LNCAP (cell line): ENCODE measurements around the gene LGALSL.

ENCODE experiments used
- TF ChIP-seq, protein P1 (sequence below): fragments of 450-650 bp; IDR thresholded peaks from 2 replicates; pipeline ENCODE4 v1.5.1; 2017; ENCODE audit warnings: mild to moderate bottlenecking

Gene LGALSL

DNA sequence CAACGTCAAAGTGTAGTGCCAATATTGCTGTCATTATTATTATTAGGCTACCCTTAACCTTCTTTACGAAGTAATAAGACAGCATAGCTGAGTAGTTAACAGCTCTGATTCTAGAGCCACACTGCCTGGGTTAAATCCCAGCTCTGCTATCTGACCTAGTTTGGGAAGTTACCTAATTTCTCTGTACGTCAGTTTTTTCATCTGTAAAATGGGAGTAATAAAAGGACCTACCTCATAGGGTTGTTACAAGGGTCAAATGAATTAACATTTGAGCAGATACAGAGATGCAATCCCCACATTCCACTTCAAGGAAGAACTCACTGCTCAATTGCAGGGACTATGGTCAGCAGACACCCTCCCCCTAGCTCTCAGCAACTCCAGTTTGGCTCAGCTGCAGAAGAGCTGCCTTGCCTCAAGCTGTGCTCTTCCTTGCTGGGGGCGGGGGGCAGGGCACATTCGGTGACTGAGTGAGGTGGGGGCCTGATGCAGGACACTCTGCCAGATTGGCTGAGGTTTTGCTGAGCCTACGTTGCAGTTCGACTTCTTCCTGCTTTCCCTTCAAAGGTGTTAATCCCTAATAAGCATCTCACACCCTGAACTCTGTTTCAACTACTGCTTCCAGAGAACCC, 11.0 kb upstream of the LGALSL start:
- TF ChIP-seq, protein P1, sequence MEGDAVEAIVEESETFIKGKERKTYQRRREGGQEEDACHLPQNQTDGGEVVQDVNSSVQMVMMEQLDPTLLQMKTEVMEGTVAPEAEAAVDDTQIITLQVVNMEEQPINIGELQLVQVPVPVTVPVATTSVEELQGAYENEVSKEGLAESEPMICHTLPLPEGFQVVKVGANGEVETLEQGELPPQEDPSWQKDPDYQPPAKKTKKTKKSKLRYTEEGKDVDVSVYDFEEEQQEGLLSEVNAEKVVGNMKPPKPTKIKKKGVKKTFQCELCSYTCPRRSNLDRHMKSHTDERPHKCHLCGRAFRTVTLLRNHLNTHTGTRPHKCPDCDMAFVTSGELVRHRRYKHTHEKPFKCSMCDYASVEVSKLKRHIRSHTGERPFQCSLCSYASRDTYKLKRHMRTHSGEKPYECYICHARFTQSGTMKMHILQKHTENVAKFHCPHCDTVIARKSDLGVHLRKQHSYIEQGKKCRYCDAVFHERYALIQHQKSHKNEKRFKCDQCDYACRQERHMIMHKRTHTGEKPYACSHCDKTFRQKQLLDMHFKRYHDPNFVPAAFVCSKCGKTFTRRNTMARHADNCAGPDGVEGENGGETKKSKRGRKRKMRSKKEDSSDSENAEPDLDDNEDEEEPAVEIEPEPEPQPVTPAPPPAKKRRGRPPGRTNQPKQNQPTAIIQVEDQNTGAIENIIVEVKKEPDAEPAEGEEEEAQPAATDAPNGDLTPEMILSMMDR: no peak

DNA sequence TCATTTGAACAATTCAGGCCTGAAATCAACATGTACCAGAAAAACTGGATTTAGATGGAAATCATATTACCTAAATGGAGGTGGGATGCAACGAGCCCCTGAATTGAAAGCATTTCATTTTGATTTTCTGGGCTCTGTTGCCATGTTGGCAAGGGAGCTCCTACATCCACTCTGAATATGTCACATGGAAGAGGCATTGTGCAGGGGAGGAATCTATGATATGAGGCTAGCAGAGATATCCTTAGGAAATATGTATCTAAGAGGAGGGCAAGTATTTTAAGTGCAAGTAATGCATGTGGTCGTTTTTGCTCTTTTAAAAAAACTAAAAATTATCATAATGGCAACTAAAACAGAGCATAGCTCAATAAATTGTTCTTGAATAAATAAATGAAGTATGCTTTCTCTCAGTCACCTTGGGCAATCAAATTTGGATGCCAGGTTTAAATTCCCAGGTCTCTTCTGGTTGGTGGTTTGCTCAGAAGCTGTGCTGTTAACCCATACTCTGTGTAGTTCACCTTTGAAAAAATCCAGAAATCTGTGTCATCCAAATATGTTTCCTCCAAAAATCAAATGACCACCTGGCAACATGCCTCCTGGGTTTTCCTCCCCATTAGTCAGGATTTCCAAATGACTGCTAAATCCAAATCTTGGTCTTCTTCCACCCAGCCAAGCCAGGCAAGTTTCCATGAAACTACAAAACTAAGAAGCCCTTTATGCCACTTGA, 6.5 kb upstream of the LGALSL start:
- TF ChIP-seq, protein P1: no peak

DNA sequence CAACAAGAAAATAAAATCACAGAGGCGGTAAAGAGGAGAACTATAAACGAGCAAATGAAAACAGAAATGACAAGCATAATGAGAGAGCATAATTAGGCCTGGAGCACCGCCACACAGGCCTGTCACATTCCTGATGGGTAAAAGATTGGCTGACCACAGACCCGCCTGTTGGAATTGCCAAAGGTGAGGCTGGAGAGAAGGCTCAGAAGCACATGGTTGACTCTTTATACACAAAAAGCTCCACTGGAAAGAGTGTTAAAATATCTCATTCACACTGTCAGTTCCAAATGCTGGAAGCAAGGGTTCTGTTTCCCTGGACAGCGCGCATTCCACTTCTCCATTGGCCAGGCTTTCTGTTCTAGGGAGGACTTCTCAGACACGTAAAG, 5.9 kb upstream of the LGALSL start:
- TF ChIP-seq, protein P1: no peak

DNA sequence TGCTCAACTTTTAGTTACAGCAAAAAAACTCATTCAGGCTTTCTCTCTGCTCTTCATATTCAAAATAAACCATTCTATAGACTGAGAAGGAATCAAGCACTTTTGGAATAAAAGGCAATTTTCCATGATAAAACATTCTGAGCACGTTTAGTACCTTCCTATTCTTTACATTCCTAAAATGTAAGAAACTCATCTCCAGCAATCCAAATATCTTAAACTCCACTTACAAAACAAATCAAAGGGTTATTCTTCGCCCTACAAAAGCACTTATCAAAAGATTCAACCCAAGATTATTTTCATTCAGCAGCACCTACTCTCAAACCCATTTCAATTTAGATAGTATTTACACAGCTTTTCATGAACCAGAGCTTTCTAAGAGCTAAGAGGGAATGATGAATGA, 2.9 kb upstream of the LGALSL start:
- TF ChIP-seq, protein P1: no peak

DNA sequence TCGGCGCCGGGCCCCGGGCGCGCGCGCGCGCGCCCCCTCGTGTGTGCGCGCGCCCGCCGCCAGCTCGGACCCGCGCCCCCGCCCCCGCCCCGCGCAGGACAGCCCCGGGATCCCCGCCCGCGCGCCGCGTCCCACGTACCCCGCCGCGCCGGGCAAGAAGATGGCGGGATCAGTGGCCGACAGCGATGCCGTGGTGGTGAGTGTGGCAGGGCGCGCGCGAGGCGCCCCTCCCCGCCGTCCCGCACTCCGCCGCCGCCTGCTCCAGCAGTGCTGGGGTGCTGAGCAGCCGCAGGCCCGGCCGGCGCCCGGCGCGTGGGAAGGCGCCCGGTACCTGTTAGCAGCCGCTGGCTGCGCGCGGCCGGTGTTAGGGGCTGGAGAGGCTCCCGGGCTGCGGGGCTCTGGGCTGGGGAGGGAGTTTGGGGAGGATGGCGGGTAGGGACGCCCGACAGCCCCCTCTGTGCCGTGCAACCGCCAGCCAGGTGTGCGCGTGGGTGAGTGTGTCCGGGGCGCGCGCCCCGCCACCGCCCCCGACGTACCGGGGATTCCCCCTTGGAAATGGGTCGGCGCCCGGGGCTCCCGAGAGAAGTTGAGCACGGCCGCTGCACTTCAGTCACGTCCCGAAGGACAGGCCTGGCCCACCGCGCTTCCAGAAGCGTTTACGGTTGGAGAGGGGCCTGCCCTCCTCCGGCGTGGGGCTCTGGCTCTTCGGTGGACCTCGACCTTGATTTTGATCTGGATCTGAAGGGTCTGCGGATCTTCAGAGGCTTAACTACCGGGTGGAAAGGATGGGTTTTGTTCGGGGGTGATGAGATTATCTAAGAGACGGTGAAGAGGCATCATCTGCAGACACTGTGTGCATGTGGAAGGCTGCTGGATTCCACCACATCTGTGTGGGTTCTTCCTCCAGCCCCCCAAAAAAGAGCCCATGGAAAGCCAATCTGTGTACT, 697 bp downstream of the LGALSL start:
- TF ChIP-seq, protein P1: no peak

DNA sequence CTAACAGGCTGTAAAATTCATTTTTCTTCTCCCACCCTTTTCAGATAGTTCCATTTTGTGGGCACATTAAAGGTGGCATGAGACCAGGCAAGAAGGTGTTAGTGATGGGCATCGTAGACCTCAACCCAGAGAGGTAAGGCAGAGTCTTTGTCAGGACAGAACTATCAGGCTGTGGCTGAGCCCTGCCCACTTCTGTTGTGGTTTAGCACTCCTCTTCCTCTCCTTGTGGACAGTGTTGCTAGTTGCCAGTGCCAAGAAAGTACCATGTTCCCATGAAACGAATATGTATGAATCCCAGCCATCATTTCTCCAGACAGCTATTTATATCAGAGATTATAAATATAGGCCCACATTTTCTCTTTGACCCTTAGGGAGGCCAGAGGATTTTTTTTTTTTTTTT, 1.6 kb downstream of the LGALSL start:
- TF ChIP-seq, protein P1: no peak

DNA sequence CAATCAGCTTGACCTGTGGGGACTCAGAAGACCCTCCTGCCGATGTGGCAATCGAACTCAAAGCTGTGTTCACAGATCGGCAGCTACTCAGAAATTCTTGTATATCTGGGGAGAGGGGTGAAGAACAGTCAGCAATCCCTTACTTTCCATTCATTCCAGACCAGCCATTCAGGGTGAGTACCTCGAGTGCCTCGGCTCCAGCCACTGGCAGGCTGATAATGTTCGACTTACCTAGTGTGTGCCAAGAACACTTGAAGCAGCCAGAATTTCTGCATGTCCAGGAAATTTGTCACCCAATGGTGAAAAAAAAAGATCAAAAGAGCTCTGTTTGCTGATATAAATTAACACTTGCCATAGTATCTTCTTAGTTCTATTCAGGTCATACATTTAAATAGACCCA, 2.3 kb downstream of the LGALSL start:
- TF ChIP-seq, protein P1: no peak
